ENCODE data around the gene GASK1A. TPM values are rescaled to one million over a fixed set of nuclear protein-coding genes. Genes with fewer than 3 reads are reported as not detected.

Gene GASK1A
- total and polyA plus RNA-seq, 2 of the 4 experiments (the other 2 are of a cell fraction) = 0.18 to 0.19 TPM

- POLR2A ChIA-PET (ENCODE audit: unreplicated experiment) = no interaction called here
- intact Hi-C loops (cut with micrococcal nuclease) (loop anchor here (5.0 kb wide), 1 partner anchor 93 kb away; no protein-coding TSS in a partner anchor), dilution Hi-C loops (cut with HindIII; ENCODE audit: low sequenced_read_pairs, unreplicated experiment) (no loop called here), in situ Hi-C loops (cut with MboI; ENCODE audit: low sequenced_read_pairs) (no loop called here)
- Histone ChIP-seq H2AK5ac (ENCODE audit: low read depth, low read length) (no peak overlapping the region), H2BK20ac (ENCODE audit: low read depth, low read length) (no peak overlapping the region), H3K79me1 (ENCODE audit: low read depth in 1 of 2, low read length in 2 of 2) (no peaks in the 10 kb centered on the region; a peak in 1 of 4 replicates), H3K27me3 (ENCODE audit: control insufficient read depth, insufficient read depth, low read length) (no peaks in the 10 kb centered on the region), H3K9me1 (ENCODE audit: insufficient read depth, low read length) (peaks cover 2% of the 10 kb centered on the region; the same call in 1 of the 2 replicates), H3K23ac (ENCODE audit: low read depth, low read length) (no peak overlapping the region), H3K9ac (ENCODE audit: low read depth, low read length) (no peak overlapping the region), H2BK15ac (ENCODE audit: low read depth, low read length) (no peak overlapping the region), H3K4me2 (ENCODE audit: low read depth, low read length) (no peak overlapping the region), H2BK5ac (ENCODE audit: low read depth, low read length, poor library complexity, severe bottlenecking) (no peak overlapping the region), H4K5ac (ENCODE audit: low read depth, low read length) (no peak overlapping the region), H3K4ac (ENCODE audit: low read depth, low read length) (no peak overlapping the region), H4K20me1 (ENCODE audit: insufficient read depth, low read length) (no peaks in the 10 kb centered on the region), H4K91ac (ENCODE audit: insufficient read depth, low read depth, low read length) (no peak overlapping the region), H3K56ac (ENCODE audit: extremely low read depth, insufficient read depth, low read length) (no peak overlapping the region), H2AFZ (replicated peaks; ENCODE audit: low read length, poor library complexity) (no peak overlapping the region), H3K4me1 (ENCODE audit: control insufficient read depth, insufficient read depth, low read length) (no peaks in the 10 kb centered on the region; the same call in 1 of the 2 replicates), H3K18ac (ENCODE audit: low read depth, low read length) (no peak overlapping the region), H3K36me3 (ENCODE audit: control insufficient read depth, insufficient read depth, low read length) (no peaks in the 10 kb centered on the region), H2AK9ac (replicated peaks; ENCODE audit: low read depth, low read length, poor library complexity) (no peak overlapping the region), H4K8ac (ENCODE audit: low read depth in 2 of 2, low read length in 2 of 2) (no peak overlapping the region), H3K4me3 (ENCODE audit: insufficient read depth, low read depth, low read length) (no peak overlapping the region), H2BK120ac (ENCODE audit: low read depth, low read length) (no peak overlapping the region), H3K27ac (ENCODE audit: insufficient read depth, low read length) (no peak overlapping the region), H3K14ac (replicated peaks; ENCODE audit: low read depth, low read length) (no peak overlapping the region), H3K9me3 (ENCODE audit: control insufficient read depth, insufficient read depth, low read length) (no peaks in the 10 kb centered on the region)
- no TSS peak for BruUV-seq (replicated peaks)
- 74% methylated on average over 2 of the region's 4 CpGs; no CpG with 5 or more reads in 1 of the 2 experiments for WGBS, 2 experiments (ENCODE audit: extremely low coverage in 2 of 2, insufficient read length in 1 of 2)
- TF ChIP-seq RFX5 (IDR thresholded peaks at IDR 0.05; ENCODE audit: low read depth, low read length) (no peak), RCOR1 (IDR thresholded peaks at IDR 0.05; ENCODE audit: insufficient replicate concordance, low read length) (no peak), CEBPB (IDR thresholded peaks at IDR 0.05; ENCODE audit: low read depth, low read length) (no peak), CTCF (conservative IDR thresholded peaks at IDR 0.05; ENCODE audit: low read depth, low read length) (no peak), MAZ (IDR thresholded peaks at IDR 0.05; ENCODE audit: borderline replicate concordance, low read depth, low read length) (no peak), MAFK (IDR thresholded peaks at IDR 0.05; ENCODE audit: low read depth, low read length) (no peak), BHLHE40 (IDR thresholded peaks at IDR 0.05; ENCODE audit: low read depth, low read length) (no peak), NFE2L2 (IDR thresholded peaks at IDR 0.05; ENCODE audit: low read depth, low read length) (no peak)
- DNase-seq (no peak), ATAC-seq (ENCODE audit: low read depth) (no peak)
- CTCF ChIA-PET = no interaction called here
Measured at GRCh38 chr3:43094851-43095250, 115.7 kb downstream of the GASK1A start.

Measured in IMR-90 (cell line).